ENCODE measurements around the gene ZNF771. TPM values are rescaled to one million over a fixed set of nuclear protein-coding genes. Genes with fewer than 3 reads are reported as not detected.

ZNF771 gene
- total and polyA plus RNA-seq, 9 of the 15 experiments (the other 6 are each of a cell fraction or from before 2014, with no cell fraction given), result 1.5 to 12.6 (median 4.4) TPM

DNA sequence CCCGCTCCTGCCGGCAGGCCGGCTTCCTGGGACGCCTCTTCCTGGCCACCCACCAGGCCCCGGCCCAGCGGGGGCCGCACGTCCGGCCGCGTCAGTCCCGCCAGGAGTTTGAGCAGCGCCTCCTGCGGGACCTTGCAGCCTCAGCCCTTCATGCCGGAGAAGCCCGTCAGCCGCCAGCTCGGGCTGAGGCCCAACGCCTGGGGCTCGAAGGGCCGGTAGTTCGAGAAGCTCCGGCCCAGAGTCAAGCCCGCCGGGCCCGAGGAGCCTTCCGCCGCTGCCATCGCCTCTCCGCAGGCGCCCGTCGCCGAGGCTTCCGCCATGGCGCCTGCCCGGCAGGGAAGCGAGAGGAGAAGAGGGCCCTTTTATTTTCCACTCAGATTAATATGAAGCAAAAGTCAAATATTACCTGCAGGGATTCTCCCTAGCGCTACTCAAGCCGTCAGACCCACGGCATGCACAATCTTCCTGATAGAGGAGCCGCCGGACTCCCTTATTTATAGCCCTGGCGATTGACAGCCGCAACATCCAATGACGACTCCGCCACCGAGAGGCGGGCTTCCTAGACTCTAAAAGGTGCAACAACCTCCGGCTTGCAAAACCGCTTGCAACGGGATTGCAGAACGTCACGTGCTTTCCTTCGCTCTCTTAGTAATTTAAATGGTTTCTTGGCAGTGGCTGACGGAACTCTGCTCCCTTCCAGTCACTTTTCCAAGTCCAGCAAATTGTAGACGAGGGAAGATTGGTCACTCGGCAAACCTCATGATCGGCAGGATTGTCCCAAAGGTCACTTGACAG lies 38.2 kb downstream of the ZNF771 start, which contains the start of gene SEPHS2 (continued):
- TF ChIP-seq, protein P1, sequence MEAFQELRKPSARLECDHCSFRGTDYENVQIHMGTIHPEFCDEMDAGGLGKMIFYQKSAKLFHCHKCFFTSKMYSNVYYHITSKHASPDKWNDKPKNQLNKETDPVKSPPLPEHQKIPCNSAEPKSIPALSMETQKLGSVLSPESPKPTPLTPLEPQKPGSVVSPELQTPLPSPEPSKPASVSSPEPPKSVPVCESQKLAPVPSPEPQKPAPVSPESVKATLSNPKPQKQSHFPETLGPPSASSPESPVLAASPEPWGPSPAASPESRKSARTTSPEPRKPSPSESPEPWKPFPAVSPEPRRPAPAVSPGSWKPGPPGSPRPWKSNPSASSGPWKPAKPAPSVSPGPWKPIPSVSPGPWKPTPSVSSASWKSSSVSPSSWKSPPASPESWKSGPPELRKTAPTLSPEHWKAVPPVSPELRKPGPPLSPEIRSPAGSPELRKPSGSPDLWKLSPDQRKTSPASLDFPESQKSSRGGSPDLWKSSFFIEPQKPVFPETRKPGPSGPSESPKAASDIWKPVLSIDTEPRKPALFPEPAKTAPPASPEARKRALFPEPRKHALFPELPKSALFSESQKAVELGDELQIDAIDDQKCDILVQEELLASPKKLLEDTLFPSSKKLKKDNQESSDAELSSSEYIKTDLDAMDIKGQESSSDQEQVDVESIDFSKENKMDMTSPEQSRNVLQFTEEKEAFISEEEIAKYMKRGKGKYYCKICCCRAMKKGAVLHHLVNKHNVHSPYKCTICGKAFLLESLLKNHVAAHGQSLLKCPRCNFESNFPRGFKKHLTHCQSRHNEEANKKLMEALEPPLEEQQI (IDR thresholded peaks at IDR 0.05), result no peak
- no peak for TF ChIP-seq POU5F1 (IDR thresholded peaks at IDR 0.05; ENCODE audit: borderline replicate concordance, low read depth, low read length, partially characterized antibody)
- TF ChIP-seq ZNF175 (CRISPR knock-in tag; IDR thresholded peaks at IDR 0.05; ENCODE audit: low read depth), result peak; percentile 96
- TF ChIP-seq FOXK2 (conservative IDR thresholded peaks at IDR 0.05 in 1 of 2, IDR thresholded peaks at IDR 0.05 in 1 of 2; ENCODE audit: low read depth in 2 of 2), result peak; percentile 93 to 94
- TF ChIP-seq PML (IDR thresholded peaks at IDR 0.05; ENCODE audit: low read length), result peak; percentile 93
- no peak for TF ChIP-seq TSC22D4 (tag; IDR thresholded peaks at IDR 0.05)
- no peak for TF ChIP-seq CBX2 (IDR thresholded peaks at IDR 0.05; ENCODE audit: insufficient read depth, low read length, poor library complexity, severe bottlenecking)
- peak; percentile 93 for TF ChIP-seq ZNF589 (CRISPR knock-in tag; IDR thresholded peaks at IDR 0.05; ENCODE audit: low read depth)
- TF ChIP-seq XRCC3 (IDR thresholded peaks at IDR 0.05), result no peak
- no peak for TF ChIP-seq ZNF140 (CRISPR knock-in tag; IDR thresholded peaks at IDR 0.05)
- peak; percentile 8 to 34; a peak in 2 of 4 replicates for TF ChIP-seq RAD21 (CRISPR knock-in tag; conservative IDR thresholded peaks at IDR 0.05 in 1 of 2, IDR thresholded peaks at IDR 0.05 in 1 of 2)
- TF ChIP-seq, protein P2, sequence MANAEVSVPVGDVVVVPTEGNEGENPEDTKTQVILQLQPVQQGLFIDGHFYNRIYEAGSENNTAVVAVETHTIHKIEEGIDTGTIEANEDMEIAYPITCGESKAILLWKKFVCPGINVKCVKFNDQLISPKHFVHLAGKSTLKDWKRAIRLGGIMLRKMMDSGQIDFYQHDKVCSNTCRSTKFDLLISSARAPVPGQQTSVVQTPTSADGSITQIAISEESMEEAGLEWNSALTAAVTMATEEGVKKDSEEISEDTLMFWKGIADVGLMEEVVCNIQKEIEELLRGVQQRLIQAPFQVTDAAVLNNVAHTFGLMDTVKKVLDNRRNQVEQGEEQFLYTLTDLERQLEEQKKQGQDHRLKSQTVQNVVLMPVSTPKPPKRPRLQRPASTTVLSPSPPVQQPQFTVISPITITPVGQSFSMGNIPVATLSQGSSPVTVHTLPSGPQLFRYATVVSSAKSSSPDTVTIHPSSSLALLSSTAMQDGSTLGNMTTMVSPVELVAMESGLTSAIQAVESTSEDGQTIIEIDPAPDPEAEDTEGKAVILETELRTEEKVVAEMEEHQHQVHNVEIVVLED (CRISPR knock-in tag; IDR thresholded peaks at IDR 0.05), result no peak; the same call in 1 of the 2 replicates
- TF ChIP-seq, protein P3, sequence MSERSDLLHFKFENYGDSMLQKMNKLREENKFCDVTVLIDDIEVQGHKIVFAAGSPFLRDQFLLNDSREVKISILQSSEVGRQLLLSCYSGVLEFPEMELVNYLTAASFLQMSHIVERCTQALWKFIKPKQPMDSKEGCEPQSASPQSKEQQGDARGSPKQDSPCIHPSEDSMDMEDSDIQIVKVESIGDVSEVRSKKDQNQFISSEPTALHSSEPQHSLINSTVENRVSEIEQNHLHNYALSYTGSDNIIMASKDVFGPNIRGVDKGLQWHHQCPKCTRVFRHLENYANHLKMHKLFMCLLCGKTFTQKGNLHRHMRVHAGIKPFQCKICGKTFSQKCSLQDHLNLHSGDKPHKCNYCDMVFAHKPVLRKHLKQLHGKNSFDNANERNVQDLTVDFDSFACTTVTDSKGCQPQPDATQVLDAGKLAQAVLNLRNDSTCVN (CRISPR knock-in tag; IDR thresholded peaks at IDR 0.05), result no peak
- TF ChIP-seq SAP30 (IDR thresholded peaks at IDR 0.05; ENCODE audit: borderline replicate concordance, insufficient read depth, low read depth, low read length, poor library complexity, severe bottlenecking), result peak; percentile 43
- peak in 1 of 2 experiments; percentile 71; a peak in 2 of 4 replicates for TF ChIP-seq SIN3A (IDR thresholded peaks at IDR 0.05; ENCODE audit: borderline replicate concordance in 2 of 2, control insufficient read depth in 1 of 2, low read depth in 2 of 2, low read length in 2 of 2)
- no peak for TF ChIP-seq NCOA2 (IDR thresholded peaks at IDR 0.05; ENCODE audit: partially characterized antibody in 2 of 2)
- TF ChIP-seq PCBP1 (IDR thresholded peaks at IDR 0.05; ENCODE audit: low read depth, low read length, poor library complexity, severe bottlenecking), result peak; percentile 71
- TF ChIP-seq, protein P4, sequence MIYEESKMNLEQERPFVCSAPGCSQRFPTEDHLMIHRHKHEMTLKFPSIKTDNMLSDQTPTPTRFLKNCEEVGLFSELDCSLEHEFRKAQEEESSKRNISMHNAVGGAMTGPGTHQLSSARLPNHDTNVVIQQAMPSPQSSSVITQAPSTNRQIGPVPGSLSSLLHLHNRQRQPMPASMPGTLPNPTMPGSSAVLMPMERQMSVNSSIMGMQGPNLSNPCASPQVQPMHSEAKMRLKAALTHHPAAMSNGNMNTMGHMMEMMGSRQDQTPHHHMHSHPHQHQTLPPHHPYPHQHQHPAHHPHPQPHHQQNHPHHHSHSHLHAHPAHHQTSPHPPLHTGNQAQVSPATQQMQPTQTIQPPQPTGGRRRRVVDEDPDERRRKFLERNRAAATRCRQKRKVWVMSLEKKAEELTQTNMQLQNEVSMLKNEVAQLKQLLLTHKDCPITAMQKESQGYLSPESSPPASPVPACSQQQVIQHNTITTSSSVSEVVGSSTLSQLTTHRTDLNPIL (CRISPR knock-in tag; IDR thresholded peaks at IDR 0.05), result 0 out of 2 replicates have a peak, but pooled peaks have one; percentile 21
- TF ChIP-seq TRIM28 (IDR thresholded peaks at IDR 0.05), result 0 out of 2 replicates have a peak, but pooled peaks have one; percentile 39

Measured in K562 (cell line).